C4-2B (cell line): ENCODE measurements around the gene HES6.

Experiments
- CTCF ChIP-seq: fragments of 450-650 bp; conservative IDR thresholded peaks from 2 replicates; pipeline ENCODE4 v1.5.1; 2017; ENCODE audit warnings: mild to moderate bottlenecking
- ZFX ChIP-seq: fragments of 450-650 bp; IDR thresholded peaks from 2 replicates; pipeline ENCODE4 v1.6.1; 2017

DNA sequence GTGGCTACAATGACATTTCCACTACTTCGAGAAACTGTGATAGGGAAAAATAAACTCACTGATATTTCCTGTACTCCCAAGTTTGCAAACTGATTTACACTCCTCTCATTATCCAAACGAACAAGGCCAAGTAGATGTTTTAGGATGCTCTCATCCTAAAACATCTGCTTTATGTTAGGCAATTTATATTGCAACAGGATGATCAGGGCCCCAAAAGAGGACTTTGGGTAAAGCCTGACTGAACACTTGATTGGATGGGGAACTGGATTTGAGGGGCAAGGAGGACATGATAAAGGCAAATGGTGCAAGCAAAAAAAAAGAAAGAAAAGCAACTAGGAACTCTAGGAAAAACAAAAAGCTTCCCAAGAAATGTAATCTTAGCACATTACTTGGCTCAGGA lies 2.1 kb upstream of the HES6 start:
- no peak for TF ChIP-seq CTCF
- no peak for TF ChIP-seq ZFX
